A549 (cell line): ENCODE data around the gene TTLL1.

ENCODE experiments used
- CTCF ChIP-seq: fragments of >200 bp; sonication (Bioruptor Twin); formaldehyde crosslinking; IDR thresholded peaks from 3 replicates; pipeline ENCODE4 v1.5.1; 2016
- JUN ChIP-seq, 2 experiments: fragments of >200 bp; sonication (Bioruptor Twin); formaldehyde crosslinking; IDR thresholded peaks; 2 replicates in 1 of 2; 3 replicates in 1 of 2; pipeline ENCODE4 v1.6.1; 2016 to 2017
- MAFK ChIP-seq: fragments of 450-650 bp; IDR thresholded peaks from 2 replicates; pipeline ENCODE4 v1.6.1; 2014; ENCODE audit not compliant: partially characterized antibody
- NPAS2 ChIP-seq: fragments of 250-450 bp; sonication (Bioruptor Pico); IDR thresholded peaks from 2 replicates; pipeline ENCODE4 v1.8.0; 2022; ENCODE audit warnings: mild to moderate bottlenecking, moderate library complexity, borderline replicate concordance
- PBX3 ChIP-seq: IDR thresholded peaks from 2 replicates; pipeline ENCODE4 v1.6.1; 2012
- POLR2A ChIP-seq: IDR thresholded peaks from 2 replicates; pipeline ENCODE4 v1.6.1; 2012; ENCODE audit warnings: mild to moderate bottlenecking, low read length
- RFX5 ChIP-seq: fragments of 450-650 bp; IDR thresholded peaks from 2 replicates; pipeline ENCODE4 v1.7.1; 2014; ENCODE audit warnings: antibody characterized with exemption, mild to moderate bottlenecking, moderate library complexity
- ZC3H11A ChIP-seq: fragments of 450-650 bp; IDR thresholded peaks from 2 replicates; pipeline ENCODE4 v1.6.1; 2014; ENCODE audit warnings: antibody characterized with exemption, mild to moderate bottlenecking
- ZSCAN20 ChIP-seq: fragments of 250-450 bp; sonication (Bioruptor Pico); IDR thresholded peaks from 2 replicates; pipeline ENCODE4 v1.8.0; 2022; ENCODE audit warnings: mild to moderate bottlenecking, moderate library complexity

- TF ChIP-seq CTCF (no peak; the same call in 2 of the 3 replicates), ZC3H11A (no peak), POLR2A (no peak), MAFK (no peak), JUN (IDR thresholded peaks at IDR 0.05) (no peak), NPAS2 (CRISPR knock-in tag) (no peak), PBX3 (no peak), ZSCAN20 (CRISPR knock-in tag) (no peak), RFX5 (no peak)
Observed at GRCh38 chr22:43110927-43111623, 21.9 kb upstream of the TTLL1 start.
